HG03521 (cell line): ENCODE data around the gene BDH2.

Experiments used
- ATAC-seq: cut with Tn5 transposase; IDR thresholded peaks from one replicate; pipeline ENCODE4 v1.9.1; 2021; ENCODE audit warnings: mild to moderate bottlenecking, moderate library complexity; ENCODE audit not compliant: unreplicated experiment

BDH2 gene

DNA sequence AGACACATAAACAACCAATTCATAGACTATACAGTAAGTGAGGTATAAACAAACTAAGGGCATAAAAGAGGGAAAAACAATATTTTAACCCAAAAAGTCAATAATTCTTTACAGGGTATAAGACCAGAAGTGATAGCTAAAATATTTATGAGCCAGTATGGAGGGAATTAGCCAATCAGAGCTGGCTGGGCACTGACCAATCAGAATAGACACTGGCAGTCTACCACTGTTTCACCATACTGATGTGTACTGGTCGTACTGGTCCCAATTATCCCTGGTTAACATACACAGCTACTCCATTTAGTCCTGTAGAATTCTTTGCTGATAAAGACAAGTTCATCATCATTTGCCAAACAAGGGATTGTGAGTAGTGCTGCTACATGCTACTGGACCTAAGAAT lies 70.3 kb downstream of the BDH2 start:
- ATAC-seq = no peak
